GM18907 (cell line): Measurements from ENCODE around the gene DNM3.

Source experiments
- ATAC-seq: cut with Tn5 transposase; IDR thresholded peaks from one replicate; pipeline ENCODE4 v1.9.1; 2021; ENCODE audit warnings: mild to moderate bottlenecking, moderate library complexity; ENCODE audit not compliant: unreplicated experiment

Gene DNM3

GRCh38 chr1:171817511-171818265 is 23.6 kb upstream of the DNM3 start:
- ATAC-seq, result peak; percentile 57

DNA sequence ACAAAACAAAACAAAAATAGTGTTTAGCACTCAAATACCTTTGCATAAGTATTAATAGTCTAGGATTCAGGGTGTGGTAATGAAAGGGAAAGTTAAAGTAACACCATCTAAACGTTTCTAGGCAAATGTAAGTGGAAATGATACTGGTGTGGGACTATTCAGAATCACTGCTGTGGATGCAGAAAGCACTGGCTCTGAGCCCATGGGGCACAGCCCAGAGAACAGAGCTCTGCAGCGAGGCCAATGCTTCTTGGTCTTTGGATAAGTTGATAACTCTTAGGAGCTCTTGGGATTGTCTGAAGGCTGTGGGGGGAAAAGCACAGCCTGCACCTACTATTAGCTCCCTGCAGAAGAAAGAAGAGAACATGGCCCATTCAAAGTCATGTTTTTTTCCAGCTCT is 21.4 kb upstream of the DNM3 start:
- no peak for ATAC-seq

GRCh38 chr1:171826973-171827372 is 14.3 kb upstream of the DNM3 start:
- ATAC-seq, result no peak

DNA sequence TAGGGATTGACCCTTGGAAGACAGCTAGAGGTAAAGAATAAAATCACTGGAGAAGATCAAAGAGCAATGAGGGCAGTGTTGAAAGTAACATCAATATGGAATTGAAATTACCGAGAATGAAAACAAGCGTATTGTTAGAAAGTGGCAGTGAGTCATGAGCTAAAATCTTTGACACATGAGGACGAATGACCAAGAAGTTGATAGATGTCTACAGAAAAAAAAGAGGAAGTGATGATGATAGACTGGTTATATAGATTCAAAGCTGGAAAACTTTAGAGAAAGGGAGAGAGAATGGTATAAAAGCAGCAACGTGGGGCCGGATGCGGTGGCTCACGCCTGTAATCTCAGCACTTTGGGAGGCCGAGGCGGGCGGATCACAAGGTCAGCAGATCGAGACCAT is 12.5 kb upstream of the DNM3 start:
- ATAC-seq, result no peak

- no peak for ATAC-seq
These were observed 8.0 kb upstream of the DNM3 start for GRCh38 chr1:171833091-171833825.

DNA sequence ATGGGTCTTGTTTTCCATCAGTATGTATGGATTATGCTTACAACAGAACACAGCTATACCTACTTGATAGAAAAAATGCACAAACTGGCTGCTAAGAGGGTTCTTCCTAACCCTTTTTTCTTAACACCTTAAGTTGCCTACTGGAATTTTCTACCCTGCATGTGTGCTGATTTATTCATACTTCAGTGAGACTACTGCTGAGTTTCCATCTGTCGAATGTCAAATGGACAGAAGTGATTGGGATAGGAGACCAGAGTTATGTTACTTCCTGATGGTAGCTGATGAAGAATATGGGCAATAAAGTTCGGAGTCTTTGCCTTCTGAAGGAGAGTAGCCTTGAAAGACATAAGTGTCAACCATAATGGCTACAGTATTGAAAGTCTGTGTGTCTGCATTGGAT is 6.5 kb upstream of the DNM3 start:
- ATAC-seq, result no peak

- no peak for ATAC-seq
These were observed 5.4 kb upstream of the DNM3 start for GRCh38 chr1:171835891-171836290.

DNA sequence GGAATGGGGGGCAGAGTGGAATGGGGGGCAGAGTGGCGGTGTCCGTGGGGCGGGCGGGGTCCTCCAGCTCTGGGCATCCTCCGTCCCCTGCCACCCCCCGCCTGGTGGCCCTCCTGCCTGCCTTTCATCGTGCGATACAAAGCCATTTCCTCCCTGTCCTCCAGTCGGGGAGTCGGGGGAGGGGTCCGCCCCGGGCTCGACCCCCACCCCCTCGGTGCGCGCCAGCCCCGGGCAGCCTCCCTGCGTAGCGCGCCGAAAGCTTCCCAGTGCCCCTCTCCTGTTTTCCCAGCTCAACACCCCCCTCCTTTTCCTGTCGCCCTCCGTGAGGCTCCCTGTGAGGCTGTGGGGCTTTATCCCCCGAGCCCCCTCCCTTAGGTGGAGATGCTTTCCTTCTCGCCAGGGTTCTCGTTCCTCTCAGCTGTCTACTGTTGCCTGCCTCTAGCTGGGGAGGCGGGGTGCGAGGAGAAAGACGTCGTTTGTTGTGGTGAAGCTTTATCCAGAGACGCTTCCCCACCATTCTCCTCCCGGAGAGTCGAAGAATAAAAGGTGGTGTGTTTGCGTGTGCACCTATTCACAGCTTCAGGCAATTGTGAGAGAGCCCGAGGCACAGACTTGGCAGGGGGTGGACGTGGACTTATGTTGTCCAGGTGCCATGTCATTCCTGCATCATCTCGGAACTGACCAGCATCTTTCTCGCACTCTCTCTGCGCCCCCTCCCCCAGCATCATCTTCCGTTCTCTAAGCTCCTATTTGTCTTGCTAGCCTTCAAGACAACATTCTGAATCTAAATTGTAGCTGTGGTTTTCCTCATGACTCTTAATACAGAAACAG is 848 bp downstream of the DNM3 start:
- no peak for ATAC-seq

DNA sequence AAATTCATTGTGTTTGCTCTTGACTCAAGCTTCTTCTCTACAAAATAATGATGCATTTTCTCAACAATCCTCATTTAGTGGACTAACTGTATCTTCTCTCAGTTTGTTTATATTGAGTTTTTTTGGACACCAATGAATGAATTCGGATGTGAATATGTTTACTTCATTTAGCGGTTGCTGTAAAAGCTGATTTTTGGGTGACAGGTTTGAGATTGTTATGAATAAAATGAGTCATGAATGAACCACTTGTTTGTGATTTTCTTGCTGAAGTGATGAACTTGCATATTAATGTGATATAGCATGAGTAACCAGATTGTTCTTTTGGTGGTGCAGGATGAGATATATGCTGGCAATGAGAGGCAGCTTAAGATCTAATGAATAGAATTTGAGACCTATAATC is 3.1 kb downstream of the DNM3 start:
- no peak for ATAC-seq

- no peak for ATAC-seq
These were observed 4.7 kb downstream of the DNM3 start for GRCh38 chr1:171845998-171846397.

GRCh38 chr1:171849245-171849898 is 8.1 kb downstream of the DNM3 start:
- ATAC-seq, result no peak

DNA sequence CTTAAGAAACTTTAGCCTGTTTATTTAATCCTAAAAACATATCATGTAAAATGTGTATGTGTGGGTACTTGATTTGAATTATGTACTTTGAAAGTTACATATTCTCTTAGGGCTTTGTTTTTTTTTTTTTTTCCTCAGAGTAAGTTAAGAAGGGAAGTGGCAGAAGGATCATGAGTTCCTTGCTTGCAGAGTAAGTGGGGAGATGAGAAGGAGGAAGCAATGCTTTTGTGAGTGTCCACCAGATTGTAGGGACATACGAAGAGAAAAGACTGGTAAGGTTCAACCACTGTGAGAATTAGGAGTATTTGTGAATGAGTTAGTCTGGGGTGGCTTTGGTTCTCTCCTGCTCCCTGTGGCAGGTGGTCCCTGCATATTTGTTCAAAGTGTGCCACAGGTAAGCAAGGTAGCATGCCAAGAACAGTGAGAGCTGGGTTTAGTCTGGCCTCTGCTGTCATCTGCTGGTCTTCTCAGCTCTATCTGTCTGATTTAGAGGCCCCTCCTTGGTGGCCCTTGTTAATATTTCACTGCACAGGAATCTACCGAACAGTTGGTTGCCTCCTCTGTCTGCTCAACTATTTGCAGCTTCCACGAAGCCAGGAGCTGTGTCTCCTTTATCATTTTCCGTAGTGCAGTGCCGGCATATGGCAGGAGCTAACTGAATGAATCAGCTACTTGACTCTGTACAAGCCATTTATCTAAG is 9.5 kb downstream of the DNM3 start:
- no peak for ATAC-seq

- no peak for ATAC-seq
These were observed 11.0 kb downstream of the DNM3 start for GRCh38 chr1:171852272-171852671.

GRCh38 chr1:171855381-171855780 is 14.1 kb downstream of the DNM3 start:
- no peak for ATAC-seq

DNA sequence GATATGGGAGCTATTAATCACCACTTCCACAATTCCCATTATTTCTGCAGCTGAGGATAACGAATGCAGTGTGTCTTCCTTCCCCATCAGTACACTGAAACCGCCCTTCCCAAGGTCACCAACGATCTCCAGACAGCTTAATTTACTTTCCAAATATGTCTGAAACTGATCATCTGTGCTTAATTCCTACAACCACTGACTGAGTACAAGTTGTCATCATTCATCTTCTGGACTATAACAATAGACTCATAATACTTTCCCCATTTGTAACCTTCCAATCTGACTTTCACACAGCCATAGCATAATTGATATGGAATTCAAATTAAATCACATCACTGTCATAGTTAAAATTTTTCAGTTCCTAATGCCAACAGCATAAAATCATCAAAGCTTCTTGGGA is 17.4 kb downstream of the DNM3 start:
- ATAC-seq, result no peak

GRCh38 chr1:171860696-171861095 is 19.4 kb downstream of the DNM3 start:
- ATAC-seq, result no peak

GRCh38 chr1:171863531-171863930 is 22.2 kb downstream of the DNM3 start:
- ATAC-seq, result no peak

- ATAC-seq, result no peak
These were observed 23.0 kb downstream of the DNM3 start for GRCh38 chr1:171864308-171864707.

- no peak for ATAC-seq
These were observed 23.8 kb downstream of the DNM3 start for GRCh38 chr1:171865106-171865505.

DNA sequence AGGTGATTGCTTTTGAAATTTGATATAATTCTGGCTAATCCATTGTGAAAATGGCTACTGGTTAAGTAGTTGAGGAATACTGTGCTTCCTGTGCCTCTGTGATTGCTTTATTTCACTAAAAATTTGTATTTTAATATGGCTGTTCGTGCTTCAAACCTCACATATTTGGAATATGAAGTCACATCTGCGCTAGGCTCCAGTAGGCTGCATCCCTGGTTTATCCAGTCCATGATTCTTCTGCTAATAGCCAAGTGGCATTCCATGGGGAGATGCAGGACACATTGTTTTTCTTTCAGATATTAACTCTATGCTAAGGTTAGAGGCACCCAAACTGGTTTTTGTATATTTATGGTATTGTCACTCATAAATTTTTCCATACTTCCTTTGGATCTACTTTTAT is 25.9 kb downstream of the DNM3 start:
- no peak for ATAC-seq
